Measurements from ENCODE around the gene LOXHD1. TPM values are rescaled to one million over a fixed set of nuclear protein-coding genes. Genes with fewer than 3 reads are reported as not detected.

The LOXHD1 gene
- total RNA-seq, 1 donor, result under 0.01 TPM

GRCh38 chr18:46628206-46628605 is 28.8 kb downstream of the LOXHD1 start:
- DNase-seq (ENCODE audit: low read depth in 2 of 3, low spot score in 2 of 3), result no peak

GRCh38 chr18:46627136-46627535 is 29.9 kb downstream of the LOXHD1 start:
- no peak for DNase-seq (ENCODE audit: low read depth in 2 of 3, low spot score in 2 of 3)

DNA sequence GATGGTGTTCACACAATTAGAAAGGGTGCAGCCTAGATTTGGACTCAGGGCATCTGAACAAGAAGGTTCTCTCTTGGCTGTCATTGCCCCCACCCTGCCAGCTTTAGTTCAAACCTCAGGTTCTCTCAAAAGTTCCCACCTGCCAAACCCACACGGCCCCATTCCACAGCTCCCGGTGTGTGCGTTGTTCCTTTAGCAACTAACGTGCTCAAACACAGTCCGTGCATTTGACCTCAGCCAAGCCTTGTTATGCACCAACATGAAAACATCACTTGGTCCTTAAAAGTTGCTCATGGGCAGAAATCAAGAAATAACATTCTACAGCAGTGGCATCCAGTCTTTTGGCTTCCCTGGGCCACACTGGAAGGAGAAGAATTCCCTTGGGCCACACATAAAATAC is 32.0 kb downstream of the LOXHD1 start:
- no peak for DNase-seq (ENCODE audit: low read depth in 2 of 3, low spot score in 2 of 3)

GRCh38 chr18:46624127-46624526 is 32.9 kb downstream of the LOXHD1 start:
- no peak for DNase-seq (ENCODE audit: low read depth in 2 of 3, low spot score in 2 of 3)

DNA sequence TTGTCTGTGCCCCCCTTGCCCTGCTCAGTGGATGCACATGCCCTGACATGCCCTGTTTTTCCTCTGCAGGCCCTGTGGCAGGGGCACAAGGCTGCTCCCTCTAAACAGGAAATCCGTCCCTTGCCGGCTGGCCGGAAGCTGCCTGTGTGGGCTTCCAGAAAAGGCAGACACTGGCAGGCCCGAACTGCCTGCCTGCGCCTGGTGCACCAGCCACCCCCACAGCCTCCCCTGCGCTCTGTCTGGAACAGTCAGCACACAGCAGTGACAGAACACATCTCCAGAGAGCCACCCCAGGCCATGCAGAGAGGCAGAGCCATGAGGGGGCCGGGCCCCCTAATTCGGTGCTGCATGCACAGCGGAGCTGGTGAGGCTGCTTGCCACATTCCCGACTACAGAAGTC is 33.5 kb downstream of the LOXHD1 start:
- DNase-seq (ENCODE audit: low read depth in 2 of 3, low spot score in 2 of 3), result peak in 2 of 3 donors; percentile 14 to 67

DNA sequence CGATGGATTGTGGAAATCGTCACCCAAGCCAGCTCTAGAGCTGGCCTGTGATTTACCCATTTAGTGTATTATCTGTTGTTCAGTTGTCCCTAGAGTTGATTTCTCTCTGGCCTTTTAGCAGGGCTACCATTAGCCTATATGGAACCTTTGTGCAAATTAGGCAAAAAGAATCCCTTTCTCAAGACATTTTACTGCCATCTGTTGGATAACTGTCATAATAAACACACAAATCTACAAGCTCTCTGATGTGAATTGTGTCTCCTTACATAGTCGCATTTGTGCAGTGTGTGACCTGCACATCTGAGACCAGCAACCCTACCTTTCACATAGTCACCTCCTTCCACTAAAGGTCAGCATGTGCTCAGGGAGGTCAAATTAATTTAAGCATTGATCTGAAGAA is 34.0 kb downstream of the LOXHD1 start:
- DNase-seq (ENCODE audit: low read depth in 2 of 3, low spot score in 2 of 3), result peak in 1 of 3 donors; percentile 36

GRCh38 chr18:46622451-46622850 is 34.6 kb downstream of the LOXHD1 start:
- no peak for DNase-seq (ENCODE audit: low read depth in 2 of 3, low spot score in 2 of 3)

- no peak for DNase-seq (ENCODE audit: low read depth in 2 of 3, low spot score in 2 of 3)
Measured at GRCh38 chr18:46621871-46622270, 35.1 kb downstream of the LOXHD1 start.

- DNase-seq (ENCODE audit: low read depth in 2 of 3, low spot score in 2 of 3), result no peak
Measured at GRCh38 chr18:46621111-46621766, 35.8 kb downstream of the LOXHD1 start.

DNA sequence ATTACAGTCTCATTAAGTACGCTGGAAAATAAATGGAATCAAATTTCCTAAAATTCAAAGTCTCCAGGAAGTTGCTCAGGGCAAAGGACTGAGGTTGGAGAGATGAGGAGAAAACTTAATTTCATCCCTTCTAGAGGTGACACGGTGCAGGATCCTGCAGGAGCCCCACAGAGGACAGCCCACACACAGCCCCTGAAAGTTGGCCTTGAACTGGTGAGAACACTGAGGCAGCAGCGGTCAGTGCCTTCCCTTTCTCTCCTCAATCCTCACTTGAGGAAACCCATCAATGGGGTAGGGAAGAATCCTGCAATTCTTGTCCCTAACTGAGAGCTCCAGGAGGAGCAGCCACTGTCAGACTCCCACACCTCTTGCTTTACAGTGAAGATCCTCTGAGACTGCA is 37.5 kb downstream of the LOXHD1 start:
- no peak for DNase-seq (ENCODE audit: low read depth in 2 of 3, low spot score in 2 of 3)

- no peak for DNase-seq (ENCODE audit: low read depth in 2 of 3, low spot score in 2 of 3)
Measured at GRCh38 chr18:46615720-46616119, 41.3 kb downstream of the LOXHD1 start.

DNA sequence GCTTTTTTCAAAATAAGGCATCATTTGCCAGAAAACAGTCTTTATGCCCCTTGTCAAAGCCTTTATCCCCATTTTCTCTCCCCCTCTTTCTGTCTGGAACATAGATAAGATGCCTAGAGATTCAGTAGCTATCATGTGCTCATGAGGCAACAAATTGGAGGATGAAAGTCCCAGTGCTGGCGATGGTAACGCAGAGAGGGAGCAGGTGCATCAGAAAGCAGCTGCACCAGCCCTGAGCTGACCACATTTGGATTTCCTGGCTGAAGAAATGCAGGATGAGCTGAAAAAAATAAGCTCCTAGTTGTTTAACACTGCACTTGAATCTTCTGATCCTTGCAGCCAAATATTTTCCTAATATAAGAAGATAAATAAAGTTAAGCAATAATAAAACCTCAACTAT is 48.0 kb downstream of the LOXHD1 start:
- DNase-seq (ENCODE audit: low read depth in 2 of 3, low spot score in 2 of 3), result no peak

DNA sequence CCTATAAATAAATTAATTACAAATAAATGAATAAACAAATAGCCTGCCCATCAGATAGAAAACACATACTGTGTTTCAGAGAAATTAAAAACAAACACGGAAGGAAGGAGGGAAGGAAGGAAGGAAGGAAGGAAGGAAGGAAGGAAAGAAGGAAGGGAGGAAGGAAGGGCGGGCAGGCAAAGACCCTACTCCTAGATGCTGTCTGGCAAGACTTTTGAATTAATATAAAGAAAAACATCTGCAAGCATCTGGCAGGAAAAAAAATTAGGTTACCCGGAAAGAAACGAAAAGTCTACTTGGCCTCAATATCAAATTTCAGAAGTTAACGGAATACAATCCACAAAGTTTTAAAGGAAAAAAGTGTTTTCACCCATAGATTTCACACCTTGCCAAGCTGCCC is 49.1 kb downstream of the LOXHD1 start:
- no peak for DNase-seq (ENCODE audit: low read depth in 2 of 3, low spot score in 2 of 3)

DNA sequence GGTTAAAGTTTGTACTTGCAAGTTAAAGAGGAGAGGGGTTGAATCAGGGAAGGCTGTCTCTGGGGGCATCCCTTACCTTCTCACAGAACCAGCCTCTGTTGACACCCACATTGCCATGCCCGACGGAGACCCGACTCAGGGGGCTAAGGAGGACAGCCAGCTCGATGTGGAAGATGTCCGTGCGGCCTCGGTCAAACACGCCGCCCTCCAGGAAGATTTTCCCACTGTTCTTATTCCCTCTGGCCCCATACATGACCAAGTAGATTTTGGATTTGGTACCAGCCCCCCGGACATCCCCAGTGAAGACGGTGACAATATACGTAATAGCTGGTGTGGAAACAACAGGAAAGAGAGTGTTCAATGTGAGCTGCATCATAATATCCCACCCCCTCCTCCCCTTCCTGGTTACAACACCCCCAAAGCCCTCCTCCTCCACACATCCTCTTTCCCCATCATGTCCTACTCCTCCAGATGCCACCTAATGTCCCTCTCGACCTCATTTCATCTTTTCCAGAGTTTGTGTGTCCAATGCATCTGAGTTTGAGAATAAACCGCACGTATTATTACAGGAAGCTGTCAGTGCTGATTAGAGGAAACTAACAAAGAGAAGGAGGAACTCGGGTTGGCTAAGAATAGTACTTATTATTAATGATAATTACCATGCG is 55.7 kb downstream of the LOXHD1 start:
- DNase-seq (ENCODE audit: low read depth in 2 of 3, low spot score in 2 of 3), result peak in 1 of 3 donors; percentile 39

GRCh38 chr18:46596119-46596518 is 60.9 kb downstream of the LOXHD1 start:
- no peak for DNase-seq (ENCODE audit: low read depth in 2 of 3, low spot score in 2 of 3)

GRCh38 chr18:46591783-46592391 is 65.1 kb downstream of the LOXHD1 start:
- DNase-seq (ENCODE audit: low read depth in 2 of 3, low spot score in 2 of 3), result peak in 2 of 3 donors; percentile 14 to 78

DNA sequence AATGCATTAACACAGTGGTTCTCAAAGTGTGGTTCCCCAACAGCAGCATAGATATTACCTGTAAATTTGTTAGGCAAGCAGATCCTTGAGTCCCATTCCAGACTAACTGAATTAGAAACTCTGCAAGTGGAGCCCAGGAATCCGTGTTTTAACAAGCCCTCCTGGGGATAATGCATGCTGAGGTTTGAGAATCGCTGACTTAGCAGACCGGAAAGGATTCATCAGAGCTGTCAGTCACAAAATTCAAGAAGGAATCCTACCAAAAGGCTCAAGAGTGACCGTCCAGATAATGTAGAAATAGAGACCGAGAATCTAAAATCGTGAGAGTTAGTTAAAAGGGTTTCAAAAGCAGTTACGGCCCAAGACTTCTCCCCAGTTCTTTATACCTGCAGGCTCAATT is 66.9 kb downstream of the LOXHD1 start:
- DNase-seq (ENCODE audit: low read depth in 2 of 3, low spot score in 2 of 3), result no peak

- no peak for DNase-seq (ENCODE audit: low read depth in 2 of 3, low spot score in 2 of 3)
Measured at GRCh38 chr18:46588971-46589660, 67.9 kb downstream of the LOXHD1 start.

DNA sequence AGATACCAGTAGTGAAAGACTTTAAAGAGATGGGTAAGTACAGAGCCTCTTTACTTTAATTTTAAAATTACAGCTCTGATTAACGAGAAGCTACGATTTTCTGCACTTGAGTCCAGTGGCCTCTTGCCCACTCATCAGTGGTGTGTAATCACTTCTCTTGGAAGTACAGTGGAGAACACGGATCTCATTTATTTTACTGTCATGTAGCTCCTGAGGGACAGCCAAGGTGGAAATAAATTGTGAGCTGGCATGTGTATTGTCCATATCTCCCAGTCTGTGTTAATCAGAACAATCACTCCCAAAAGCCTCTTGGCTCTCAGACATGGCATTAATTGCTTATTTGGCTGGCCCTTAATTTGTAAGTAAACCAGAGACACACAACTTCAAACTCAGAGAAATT is 69.4 kb downstream of the LOXHD1 start:
- no peak for DNase-seq (ENCODE audit: low read depth in 2 of 3, low spot score in 2 of 3)

DNA sequence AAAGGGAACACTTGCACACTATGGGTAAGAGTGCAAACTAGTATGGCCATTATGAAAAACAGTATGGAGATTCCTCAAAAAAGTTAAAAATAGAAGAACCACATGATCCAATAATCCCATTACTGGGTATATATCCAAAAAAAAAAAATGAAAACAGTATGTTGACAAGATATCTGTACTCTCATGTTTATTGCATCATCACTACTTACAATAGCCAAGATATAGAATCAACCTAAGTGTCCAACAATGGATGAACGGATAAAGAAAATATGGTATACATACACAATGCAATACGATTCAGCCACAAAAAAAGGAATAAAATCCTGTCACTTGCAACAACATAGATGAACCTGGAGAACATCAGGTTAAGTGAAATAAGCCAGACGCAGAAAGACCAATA is 73.3 kb downstream of the LOXHD1 start:
- no peak for DNase-seq (ENCODE audit: low read depth in 2 of 3, low spot score in 2 of 3)

DNA sequence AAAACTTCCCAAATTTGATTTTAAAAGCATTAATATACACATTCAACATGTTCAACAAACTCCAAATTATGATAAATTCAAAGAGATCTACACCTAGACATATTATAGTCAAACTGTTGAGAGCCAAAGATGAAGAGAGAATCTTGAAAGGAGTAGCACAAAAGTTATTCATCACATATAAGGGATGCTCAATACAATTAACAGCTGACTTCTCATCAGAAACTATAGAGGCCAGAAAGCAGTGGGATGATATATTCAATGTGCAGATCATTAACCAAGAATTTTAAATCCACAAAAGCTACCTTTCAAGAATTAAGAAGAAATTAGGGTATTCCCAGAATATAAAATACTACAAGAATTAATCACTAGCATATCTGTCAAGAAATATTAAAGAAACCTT is 75.4 kb downstream of the LOXHD1 start:
- DNase-seq (ENCODE audit: low read depth in 2 of 3, low spot score in 2 of 3), result no peak

GRCh38 chr18:46578987-46579386 is 78.0 kb downstream of the LOXHD1 start:
- DNase-seq (ENCODE audit: low read depth in 2 of 3, low spot score in 2 of 3), result no peak
